ENCODE data around the gene IL24. TPM values are rescaled to one million over a fixed set of nuclear protein-coding genes. Genes with fewer than 3 reads are reported as not detected.
A peak's percentile ranks its signal among the peaks of the same experiment; 100 is the strongest.

Gene IL24
- total RNA-seq, 1 experiment from 2014 or later, result not detected

DNA sequence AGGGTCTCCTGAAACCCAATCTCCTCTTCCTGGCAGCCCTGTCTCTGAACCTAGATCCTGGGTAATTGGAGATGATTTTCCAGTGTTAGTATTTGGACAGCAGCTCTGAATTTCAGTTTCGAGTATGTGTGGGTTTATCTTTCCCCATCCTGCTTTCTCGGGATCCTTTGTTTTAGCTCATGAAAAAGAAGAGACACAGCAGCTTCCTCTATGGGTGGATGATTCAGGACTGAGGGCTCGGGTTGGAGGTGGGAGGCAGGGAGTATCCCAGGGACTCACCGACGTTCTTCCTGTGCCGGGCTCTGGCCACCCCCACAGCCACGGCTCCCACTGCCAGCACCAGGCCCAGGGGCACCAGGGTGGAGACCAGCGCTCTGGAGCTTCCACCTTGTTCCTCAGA, 34.9 kb downstream of the IL24 start:
- H2AFZ ChIP-seq, result no peak overlapping the region
- H3F3A ChIP-seq (ENCODE audit: insufficient read depth, low read depth), result peaks cover 9% of the 10 kb centered on the region; the same call in 1 of the 2 replicates
- no peaks in the 10 kb centered on the region for H4K20me1 ChIP-seq (ENCODE audit: insufficient read depth)
- no peak overlapping the region for H3K27ac ChIP-seq
- H3K36me3 ChIP-seq (ENCODE audit: low read depth), result no peaks in the 10 kb centered on the region
- DNase-seq, result no peak
- no peak overlapping the region for H3K4me3 ChIP-seq
- TF ChIP-seq, protein P1, sequence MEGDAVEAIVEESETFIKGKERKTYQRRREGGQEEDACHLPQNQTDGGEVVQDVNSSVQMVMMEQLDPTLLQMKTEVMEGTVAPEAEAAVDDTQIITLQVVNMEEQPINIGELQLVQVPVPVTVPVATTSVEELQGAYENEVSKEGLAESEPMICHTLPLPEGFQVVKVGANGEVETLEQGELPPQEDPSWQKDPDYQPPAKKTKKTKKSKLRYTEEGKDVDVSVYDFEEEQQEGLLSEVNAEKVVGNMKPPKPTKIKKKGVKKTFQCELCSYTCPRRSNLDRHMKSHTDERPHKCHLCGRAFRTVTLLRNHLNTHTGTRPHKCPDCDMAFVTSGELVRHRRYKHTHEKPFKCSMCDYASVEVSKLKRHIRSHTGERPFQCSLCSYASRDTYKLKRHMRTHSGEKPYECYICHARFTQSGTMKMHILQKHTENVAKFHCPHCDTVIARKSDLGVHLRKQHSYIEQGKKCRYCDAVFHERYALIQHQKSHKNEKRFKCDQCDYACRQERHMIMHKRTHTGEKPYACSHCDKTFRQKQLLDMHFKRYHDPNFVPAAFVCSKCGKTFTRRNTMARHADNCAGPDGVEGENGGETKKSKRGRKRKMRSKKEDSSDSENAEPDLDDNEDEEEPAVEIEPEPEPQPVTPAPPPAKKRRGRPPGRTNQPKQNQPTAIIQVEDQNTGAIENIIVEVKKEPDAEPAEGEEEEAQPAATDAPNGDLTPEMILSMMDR (conservative IDR thresholded peaks at IDR 0.05), result no peak
- TF ChIP-seq EZH2 (IDR thresholded peaks at IDR 0.05; ENCODE audit: low read depth), result no peak
- no peaks in the 10 kb centered on the region for H3K79me2 ChIP-seq (ENCODE audit: low read depth)
- no peaks in the 10 kb centered on the region for H3K9me3 ChIP-seq (ENCODE audit: insufficient read depth, low read depth)
- ChIA-PET POLR2A (ENCODE audit: unreplicated experiment) (no interaction called here), CTCF (interaction anchor here (0.5 kb wide), 1 partner anchor 428 kb away, joined by 3 read pairs; no protein-coding TSS in a partner anchor)
- H3K27me3 ChIP-seq (ENCODE audit: insufficient read depth, low read depth), result no peaks in the 10 kb centered on the region
- no peak overlapping the region for H3K4me2 ChIP-seq
- intact Hi-C loops (cut with micrococcal nuclease; ENCODE audit: unreplicated experiment), result no loop called here
- H3K4me1 ChIP-seq (replicated peaks; ENCODE audit: insufficient read depth), result peaks cover 9% of the 10 kb centered on the region
- BruUV-seq (replicated peaks), result no TSS peak
- H3K9me2 ChIP-seq (ENCODE audit: insufficient read depth), result no peaks in the 10 kb centered on the region

DNA sequence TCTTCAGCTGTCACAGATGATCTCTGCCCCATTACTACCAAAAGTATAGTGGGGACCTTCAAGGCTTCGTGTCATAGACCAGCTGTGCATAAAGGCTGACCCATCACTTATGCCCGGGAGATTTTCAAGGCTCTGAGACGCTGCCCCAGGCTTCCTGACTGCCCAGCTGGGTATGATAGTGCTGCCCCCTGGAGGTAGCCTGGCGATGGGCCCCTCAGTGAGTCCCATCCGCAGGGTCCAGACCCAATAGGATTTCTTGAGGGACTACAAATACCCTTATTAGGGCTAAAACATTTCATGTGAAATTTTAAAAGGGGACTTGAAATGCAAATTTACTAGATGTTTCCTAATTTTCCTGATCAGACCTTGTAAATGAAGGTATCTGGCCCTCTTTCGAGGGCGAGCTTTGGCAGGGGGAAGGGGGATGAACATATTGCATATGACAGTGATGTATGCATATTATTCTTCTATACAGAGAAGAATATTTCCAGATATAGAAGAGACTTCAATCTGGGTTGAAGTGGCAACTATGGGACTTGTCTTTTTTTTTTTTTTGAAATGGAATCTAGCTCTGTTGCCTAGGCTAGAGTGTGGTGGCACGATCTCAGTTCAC, 36.2 kb downstream of the IL24 start:
- intact Hi-C loops (cut with micrococcal nuclease; ENCODE audit: unreplicated experiment), result no loop called here

GRCh38 chr1:206935491-206936067, 38.3 kb downstream of the IL24 start:
- H3K27ac ChIP-seq, result no peak overlapping the region
- POLR2A ChIA-PET (ENCODE audit: unreplicated experiment), result interaction anchor here (0.6 kb wide), 1 partner anchor 308 kb away, joined by 4 read pairs; no protein-coding TSS in a partner anchor
- H3K9me2 ChIP-seq (ENCODE audit: insufficient read depth), result no peaks in the 10 kb centered on the region
- CTCF ChIA-PET, result no interaction called here
- BruUV-seq (replicated peaks), result no TSS peak
- DNase-seq, result no peak
- no peaks in the 10 kb centered on the region for H3K36me3 ChIP-seq (ENCODE audit: low read depth)
- no peak overlapping the region for H2AFZ ChIP-seq
- intact Hi-C loops (cut with micrococcal nuclease; ENCODE audit: unreplicated experiment), result no loop called here
- H3F3A ChIP-seq (ENCODE audit: insufficient read depth, low read depth), result no peaks in the 10 kb centered on the region
- no peaks in the 10 kb centered on the region for H4K20me1 ChIP-seq (ENCODE audit: insufficient read depth)
- H3K4me2 ChIP-seq, result no peak overlapping the region
- no peaks in the 10 kb centered on the region for H3K4me1 ChIP-seq (replicated peaks; ENCODE audit: insufficient read depth)
- no peaks in the 10 kb centered on the region for H3K79me2 ChIP-seq (ENCODE audit: low read depth)
- no peak for TF ChIP-seq EZH2 (IDR thresholded peaks at IDR 0.05; ENCODE audit: low read depth)
- TF ChIP-seq, protein P1 (conservative IDR thresholded peaks at IDR 0.05), result peak; percentile 41; the same call in 1 of the 2 replicates
- no peaks in the 10 kb centered on the region for H3K9me3 ChIP-seq (ENCODE audit: insufficient read depth, low read depth)
- no peaks in the 10 kb centered on the region for H3K27me3 ChIP-seq (ENCODE audit: insufficient read depth, low read depth)
- H3K4me3 ChIP-seq, result no peak overlapping the region

More for the DNA sequence above, 36.2 kb downstream of the IL24 start:
- Histone ChIP-seq H3K9me3 (ENCODE audit: insufficient read depth, low read depth) (no peaks in the 10 kb centered on the region), H3K36me3 (ENCODE audit: low read depth) (no peaks in the 10 kb centered on the region), H3F3A (ENCODE audit: insufficient read depth, low read depth) (no peaks in the 10 kb centered on the region), H3K79me2 (ENCODE audit: low read depth) (no peaks in the 10 kb centered on the region), H3K4me3 (no peak overlapping the region), H4K20me1 (ENCODE audit: insufficient read depth) (no peaks in the 10 kb centered on the region), H3K9me2 (ENCODE audit: insufficient read depth) (no peaks in the 10 kb centered on the region), H3K27ac (no peak overlapping the region), H3K4me2 (no peak overlapping the region), H2AFZ (no peak overlapping the region), H3K4me1 (replicated peaks; ENCODE audit: insufficient read depth) (no peaks in the 10 kb centered on the region), H3K27me3 (ENCODE audit: insufficient read depth, low read depth) (no peaks in the 10 kb centered on the region)
- ChIA-PET CTCF (interaction anchor here (0.6 kb wide), 1 partner anchor 55 kb away, joined by 4 read pairs; no protein-coding TSS in a partner anchor), POLR2A (ENCODE audit: unreplicated experiment) (no interaction called here)
- no peak for DNase-seq
- no peak for TF ChIP-seq EZH2 (IDR thresholded peaks at IDR 0.05; ENCODE audit: low read depth)
- TF ChIP-seq, protein P1 (conservative IDR thresholded peaks at IDR 0.05), result peak; percentile 58; the same call in 1 of the 2 replicates
- no TSS peak for BruUV-seq (replicated peaks)

All from PC-9 (cell line).